ENCODE data around the gene BEX1.
"Not testable (repeated sequence)": the region's sequence is repeated elsewhere in the genome, so short reads cannot be mapped to it uniquely, and the experiment has no call there.

The BEX1 gene

GRCh38 chrX:103061486-103061885 is 2.5 kb downstream of the BEX1 start:
- Mint-ChIP-seq H3K27ac (no peak overlapping the region), H3K4me1 (peaks cover 3% of the 10 kb centered on the region), H3K4me3 (no peak overlapping the region), H3K36me3 (ENCODE audit: low read depth) (no peaks in the 10 kb centered on the region), H3K27me3 (peaks cover 22% of the 10 kb centered on the region), H3K9me3 (no peaks in the 10 kb centered on the region)
- ATAC-seq (no peak), DNase-seq (no peak)

- DNase-seq, result no peak
- Mint-ChIP-seq H3K4me3 (no peak overlapping the region), H3K27me3 (peaks cover 7% of the 10 kb centered on the region), H3K9me3 (no peaks in the 10 kb centered on the region), H3K36me3 (ENCODE audit: low read depth) (no peaks in the 10 kb centered on the region), H3K27ac (no peak overlapping the region), H3K4me1 (no peaks in the 10 kb centered on the region)
- no peak for ATAC-seq
These were observed 7.1 kb downstream of the BEX1 start for GRCh38 chrX:103056902-103057301.

GRCh38 chrX:103052625-103053024 is 11.3 kb downstream of the BEX1 start:
- Mint-ChIP-seq H3K9me3 (no peaks in the 10 kb centered on the region), H3K27me3 (peaks cover 4% of the 10 kb centered on the region), H3K4me1 (no peaks in the 10 kb centered on the region), H3K36me3 (ENCODE audit: low read depth) (no peaks in the 10 kb centered on the region), H3K27ac (no peak overlapping the region), H3K4me3 (no peak overlapping the region)
- DNase-seq (no peak), ATAC-seq (no peak)

- Mint-ChIP-seq H3K36me3 (ENCODE audit: low read depth) (no peaks in the 10 kb centered on the region), H3K9me3 (no peaks in the 10 kb centered on the region), H3K27me3 (peaks cover 1% of the 10 kb centered on the region), H3K4me3 (no peak overlapping the region), H3K27ac (no peak overlapping the region), H3K4me1 (no peaks in the 10 kb centered on the region)
- ATAC-seq (no peak), DNase-seq (no peak)
These were observed 12.6 kb downstream of the BEX1 start for GRCh38 chrX:103051260-103051789.

- not testable (repeated sequence) for H3K9me3 Mint-ChIP-seq; H3K36me3 Mint-ChIP-seq (ENCODE audit: low read depth); H3K4me1 Mint-ChIP-seq; H3K4me3 Mint-ChIP-seq; DNase-seq; ATAC-seq; H3K27ac Mint-ChIP-seq; H3K27me3 Mint-ChIP-seq
These were observed 30.6 kb downstream of the BEX1 start for GRCh38 chrX:103033371-103033770.

GRCh38 chrX:103017542-103017941 is 46.4 kb downstream of the BEX1 start:
- H3K4me3 Mint-ChIP-seq, result no peak overlapping the region
- no peak overlapping the region for H3K27ac Mint-ChIP-seq
- no peaks in the 10 kb centered on the region for H3K4me1 Mint-ChIP-seq
- no peaks in the 10 kb centered on the region for H3K27me3 Mint-ChIP-seq
- H3K9me3 Mint-ChIP-seq, result no peaks in the 10 kb centered on the region
- no peak for DNase-seq
- no peak for ATAC-seq
- H3K36me3 Mint-ChIP-seq (ENCODE audit: low read depth), result no peaks in the 10 kb centered on the region

GRCh38 chrX:103012945-103013344 is 51.0 kb downstream of the BEX1 start:
- Mint-ChIP-seq H3K4me1 (no peaks in the 10 kb centered on the region), H3K9me3 (no peaks in the 10 kb centered on the region), H3K4me3 (no peak overlapping the region), H3K27ac (no peak overlapping the region), H3K36me3 (ENCODE audit: low read depth) (no peaks in the 10 kb centered on the region), H3K27me3 (no peaks in the 10 kb centered on the region)
- DNase-seq (no peak), ATAC-seq (no peak)
